HepG2 (cell line): ENCODE measurements around the gene ARIH2.

Experiments used
- FOXM1 ChIP-seq: sonication (generic); formaldehyde crosslinking; IDR thresholded peaks from 2 replicates; pipeline ENCODE4 v1.5.0; 2020; ENCODE audit warnings: missing genetic modification reagents
- MAFK ChIP-seq, 2 experiments: IDR thresholded peaks in 1 of 2; conservative IDR thresholded peaks in 1 of 2; 2 replicates each; pipeline ENCODE4 v1.6.1; 2011; ENCODE audit warnings: improper control_type of control experiment in 2 of 2, low read length in 2 of 2
- U2AF1 ChIP-seq: fragments of 200-400 bp; formaldehyde crosslinking; optimal IDR thresholded peaks from 2 replicates; pipeline ENCODE3; 2017; ENCODE audit warnings: mild to moderate bottlenecking, low read depth, low read length

DNA sequence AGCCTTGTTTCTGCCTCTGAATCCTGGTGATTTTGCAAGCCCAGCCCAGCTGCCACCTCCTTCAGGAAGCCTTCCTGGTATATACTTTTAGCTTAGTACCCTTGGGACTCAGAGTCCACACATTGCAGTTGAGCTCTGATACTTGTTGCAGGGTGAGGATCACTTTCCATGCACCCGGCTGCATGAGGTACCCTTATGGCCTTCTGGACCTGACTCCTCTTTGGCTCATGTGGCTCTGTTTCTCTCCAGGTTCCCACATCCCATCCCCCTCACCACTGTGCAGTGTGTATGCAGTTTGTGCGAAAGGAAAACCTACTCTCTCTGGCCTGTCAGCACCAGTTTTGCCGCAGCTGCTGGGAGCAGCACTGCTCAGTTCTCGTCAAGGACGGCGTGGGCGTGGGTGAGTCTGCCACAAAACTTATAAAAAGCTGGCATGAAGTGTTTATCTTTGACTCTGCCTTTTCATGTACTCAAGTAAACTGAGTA, 48.3 kb downstream of the ARIH2 start:
- no peak for TF ChIP-seq U2AF1
- TF ChIP-seq MAFK (conservative IDR thresholded peaks at IDR 0.05 in 1 of 2, IDR thresholded peaks at IDR 0.05 in 1 of 2; ENCODE audit: low read length in 2 of 2): no peak
- TF ChIP-seq FOXM1: no peak
